GM06990 (cell line): ENCODE measurements around the gene SEPHS1.
A peak's percentile ranks its signal among the peaks of the same experiment; 100 is the strongest.

ENCODE experiments used
- DNase-seq: peaks from one replicate; pipeline ENCODE4 v3.0.0-alpha.2; 2011; ENCODE audit not compliant: insufficient read length; ENCODE audit errors: extremely low read depth
- H3K27me3 ChIP-seq: replicated peaks from 2 replicates; pipeline ENCODE4 v1.6.0; 2011; ENCODE audit warnings: low read length; ENCODE audit not compliant: control insufficient read depth, insufficient read depth
- H3K36me3 ChIP-seq: 2 replicates; pipeline ENCODE4 v1.5.1; 2011; ENCODE audit warnings: low read length; ENCODE audit not compliant: control insufficient read depth, insufficient read depth
- H3K4me3 ChIP-seq: replicated peaks from 2 replicates; pipeline ENCODE4 v1.5.1; 2011; ENCODE audit warnings: low read depth, mild to moderate bottlenecking, control low read depth, low read length
- TF ChIP-seq, protein P1 (sequence below): IDR thresholded peaks from 2 replicates; pipeline ENCODE4 v1.5.1; 2011; ENCODE audit warnings: low read length, control low read depth, mild to moderate bottlenecking, inconsistent platforms; ENCODE audit not compliant: insufficient read depth, poor library complexity, severe bottlenecking

SEPHS1 gene

DNA sequence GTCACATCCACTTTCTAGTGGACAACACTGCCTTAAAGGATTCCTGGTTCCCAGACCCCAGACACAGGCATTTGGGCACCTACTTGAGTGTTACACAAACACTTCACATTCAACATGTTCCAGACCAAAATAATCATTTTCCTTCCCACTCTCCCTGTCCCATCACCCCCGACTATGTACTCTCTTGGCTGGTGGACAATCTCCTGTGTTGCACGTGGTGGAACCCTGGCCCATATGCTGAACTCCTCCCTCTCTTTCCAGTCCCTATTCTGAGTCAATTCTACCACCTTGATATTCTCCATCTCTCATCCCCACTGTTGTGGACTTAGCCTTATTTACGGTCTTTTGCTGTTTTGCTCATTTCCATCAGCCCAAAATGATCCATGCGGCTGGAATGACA lies 8.3 kb upstream of the SEPHS1 start:
- Histone ChIP-seq H3K27me3 (no peaks in the 10 kb centered on the region), H3K36me3 (no peaks in the 10 kb centered on the region), H3K4me3 (no peak overlapping the region)
- no peak for DNase-seq
- TF ChIP-seq, protein P1, sequence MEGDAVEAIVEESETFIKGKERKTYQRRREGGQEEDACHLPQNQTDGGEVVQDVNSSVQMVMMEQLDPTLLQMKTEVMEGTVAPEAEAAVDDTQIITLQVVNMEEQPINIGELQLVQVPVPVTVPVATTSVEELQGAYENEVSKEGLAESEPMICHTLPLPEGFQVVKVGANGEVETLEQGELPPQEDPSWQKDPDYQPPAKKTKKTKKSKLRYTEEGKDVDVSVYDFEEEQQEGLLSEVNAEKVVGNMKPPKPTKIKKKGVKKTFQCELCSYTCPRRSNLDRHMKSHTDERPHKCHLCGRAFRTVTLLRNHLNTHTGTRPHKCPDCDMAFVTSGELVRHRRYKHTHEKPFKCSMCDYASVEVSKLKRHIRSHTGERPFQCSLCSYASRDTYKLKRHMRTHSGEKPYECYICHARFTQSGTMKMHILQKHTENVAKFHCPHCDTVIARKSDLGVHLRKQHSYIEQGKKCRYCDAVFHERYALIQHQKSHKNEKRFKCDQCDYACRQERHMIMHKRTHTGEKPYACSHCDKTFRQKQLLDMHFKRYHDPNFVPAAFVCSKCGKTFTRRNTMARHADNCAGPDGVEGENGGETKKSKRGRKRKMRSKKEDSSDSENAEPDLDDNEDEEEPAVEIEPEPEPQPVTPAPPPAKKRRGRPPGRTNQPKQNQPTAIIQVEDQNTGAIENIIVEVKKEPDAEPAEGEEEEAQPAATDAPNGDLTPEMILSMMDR = no peak

DNA sequence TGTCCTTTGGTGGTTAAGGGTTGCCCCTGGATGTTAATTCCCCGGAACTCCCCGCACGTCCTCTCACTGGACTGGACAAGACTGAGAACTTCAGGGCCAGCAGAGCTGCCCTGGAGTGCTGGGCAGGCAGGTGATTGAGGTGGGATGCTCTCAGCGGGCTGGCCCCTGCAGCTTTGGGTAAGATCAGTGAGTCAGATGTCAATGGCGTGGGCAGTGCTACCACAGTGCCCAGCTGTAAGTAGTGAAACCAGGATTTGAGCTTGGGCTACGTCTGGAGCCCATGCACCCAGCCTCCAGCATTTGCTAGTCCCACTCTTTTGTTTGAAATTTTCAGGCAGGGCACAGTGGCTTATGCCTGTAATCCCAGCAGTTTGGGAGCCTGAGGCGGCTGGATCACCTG lies 6.7 kb upstream of the SEPHS1 start:
- Histone ChIP-seq H3K27me3 (no peaks in the 10 kb centered on the region), H3K4me3 (no peak overlapping the region), H3K36me3 (no peaks in the 10 kb centered on the region)
- TF ChIP-seq, protein P1 = no peak
- DNase-seq = no peak

DNA sequence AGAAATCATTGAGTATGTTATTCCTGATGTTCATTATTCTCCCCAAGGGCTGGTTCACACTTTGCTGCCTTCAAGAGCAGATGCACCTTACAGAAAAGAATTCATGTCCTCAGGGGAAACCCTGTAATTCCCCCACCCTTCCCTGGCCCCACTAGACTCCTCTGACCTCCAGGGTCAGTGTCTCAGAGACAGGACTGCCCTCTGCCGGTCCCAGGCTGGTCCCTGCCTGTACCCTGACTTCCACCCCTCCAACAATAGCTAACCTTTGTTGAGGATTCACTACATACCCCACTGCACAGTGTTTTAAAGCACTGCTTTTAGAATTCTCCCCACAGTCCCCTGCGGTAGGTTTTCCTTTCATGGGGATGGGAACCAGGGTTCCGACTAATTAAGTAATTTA lies 4.4 kb upstream of the SEPHS1 start:
- Histone ChIP-seq H3K27me3 (no peaks in the 10 kb centered on the region), H3K36me3 (no peaks in the 10 kb centered on the region), H3K4me3 (no peak overlapping the region)
- DNase-seq = no peak
- TF ChIP-seq, protein P1 = peak; percentile 73

DNA sequence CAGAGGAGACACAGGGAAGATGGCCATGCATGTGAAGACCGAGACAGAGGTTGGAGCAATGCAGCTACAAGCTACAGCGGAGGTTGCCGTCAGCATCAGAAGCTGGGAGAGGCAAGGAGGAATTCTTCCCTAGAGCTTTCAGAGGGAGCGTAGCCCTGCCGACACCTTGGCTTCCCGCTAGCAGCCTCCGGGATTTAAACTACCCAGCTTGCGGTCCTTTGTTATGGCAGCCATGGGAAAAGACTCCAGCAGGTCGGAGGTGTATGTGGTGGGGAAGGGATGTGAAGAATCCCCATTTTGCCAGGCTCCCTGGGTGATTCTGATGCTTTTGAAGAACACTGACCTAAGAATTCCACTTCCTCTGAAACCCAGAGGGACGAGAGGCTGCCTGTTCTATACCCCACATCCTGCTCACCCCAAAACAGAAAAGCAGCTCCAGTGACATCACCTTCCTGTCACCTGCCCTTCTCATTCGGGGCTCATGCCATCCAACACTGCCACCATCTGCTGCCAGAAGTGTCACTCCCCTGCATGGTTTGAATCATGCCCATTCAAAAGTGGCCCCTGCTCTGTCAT lies 3.3 kb upstream of the SEPHS1 start:
- Histone ChIP-seq H3K36me3 (no peaks in the 10 kb centered on the region), H3K27me3 (no peaks in the 10 kb centered on the region), H3K4me3 (no peak overlapping the region)
- TF ChIP-seq, protein P1 = no peak
- DNase-seq = no peak

DNA sequence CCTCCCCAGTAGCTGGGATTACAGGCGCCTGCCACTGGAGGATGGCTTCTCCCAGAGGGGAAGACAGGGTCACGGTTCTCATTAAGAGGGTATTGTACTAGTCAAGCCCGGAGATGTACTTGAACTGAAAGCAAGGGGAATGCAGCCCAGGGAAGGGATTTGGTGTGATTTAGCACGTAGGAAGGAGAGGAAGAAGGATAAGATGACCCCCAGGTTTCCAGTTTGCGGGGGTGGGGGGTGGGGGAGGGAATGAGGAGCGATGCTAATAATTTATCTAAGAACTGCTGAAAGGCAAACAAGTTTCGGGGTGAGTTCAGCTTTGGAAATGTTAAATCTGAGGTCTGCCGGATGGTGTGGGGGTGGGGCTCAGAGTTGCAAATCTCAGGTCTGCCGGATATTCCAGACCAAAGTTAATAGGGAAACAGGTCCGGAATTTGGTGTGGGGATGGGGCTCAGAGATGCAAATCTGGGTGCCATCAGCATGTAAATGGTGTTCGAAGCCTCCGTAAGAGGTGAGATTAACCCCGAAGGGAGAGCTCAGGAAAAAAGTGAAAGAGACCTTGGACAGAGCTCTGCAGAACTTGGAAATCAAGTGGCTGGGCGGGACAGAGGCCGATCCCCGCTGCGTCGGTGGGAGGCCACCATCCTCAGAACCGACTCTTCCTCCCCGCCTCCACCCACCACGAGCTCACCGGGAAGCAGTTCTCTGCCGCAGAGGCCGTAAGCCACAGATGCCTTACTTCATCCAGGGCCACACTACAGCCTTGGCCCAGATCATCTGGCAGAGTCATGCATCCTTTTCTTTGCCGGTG lies 1.6 kb upstream of the SEPHS1 start:
- DNase-seq = no peak
- Histone ChIP-seq H3K4me3 (peak overlapping the region; percentile 80), H3K36me3 (no peaks in the 10 kb centered on the region; the same call in none of the 2 replicates), H3K27me3 (no peaks in the 10 kb centered on the region)
- TF ChIP-seq, protein P1 = no peak
